ENCODE measurements around the gene NLK. TPM values are rescaled to one million over a fixed set of nuclear protein-coding genes. Genes with fewer than 3 reads are reported as not detected.

The NLK gene
- total and polyA plus RNA-seq, 2 of the 13 experiments (the other 11 are each of a cell fraction or from before 2014, with no cell fraction given): 13.4 to 14.6 TPM

GRCh38 chr17:28196636-28197035 is 154.2 kb downstream of the NLK start (continued):
- TF ChIP-seq BRCA1 (CRISPR knock-in tag; IDR thresholded peaks at IDR 0.05) (no peak), ZNF646 (CRISPR knock-in tag; IDR thresholded peaks at IDR 0.05) (no peak), FLYWCH1 (CRISPR knock-in tag; IDR thresholded peaks at IDR 0.05) (no peak), ZNF224 (CRISPR knock-in tag; IDR thresholded peaks at IDR 0.05) (no peak), ZNF704 (CRISPR knock-in tag; IDR thresholded peaks at IDR 0.05; ENCODE audit: borderline replicate concordance) (no peak), ZNF20 (CRISPR knock-in tag; IDR thresholded peaks at IDR 0.05) (no peak), ZNF672 (CRISPR knock-in tag; IDR thresholded peaks at IDR 0.05) (no peak), KDM6A (CRISPR knock-in tag; IDR thresholded peaks at IDR 0.05; ENCODE audit: low read depth) (no peak), ZNF350 (CRISPR knock-in tag; IDR thresholded peaks at IDR 0.05; ENCODE audit: borderline replicate concordance, low read depth) (no peak), ZNF441 (CRISPR knock-in tag; IDR thresholded peaks at IDR 0.05; ENCODE audit: borderline replicate concordance) (no peak), ZBTB4 (CRISPR knock-in tag; IDR thresholded peaks at IDR 0.05; ENCODE audit: borderline replicate concordance) (no peak)
